Stomach (tissue), 9 donors: ENCODE results near the gene ABHD12B. TPM values are rescaled to one million over a fixed set of nuclear protein-coding genes. Genes with fewer than 3 reads are reported as not detected.

Source experiments
- DNase-seq, 2 donors: peaks; one replicate each; pipeline versions ENCODE4 v3.0.0 to v3.0.0-alpha.2; 2013 to 2019
- H3K27ac ChIP-seq, 5 donors: fragments of 200-600 bp in 4 of 5; sonication (generic) in 4 of 5; one replicate each; pipeline ENCODE4 v1.5.1; 2013 to 2019; ENCODE audit warnings: mild to moderate bottlenecking in 1 of 5, moderate library complexity in 1 of 5
- H3K27me3 ChIP-seq, 3 donors: fragments of 200-600 bp; sonication (generic); one replicate each; pipeline ENCODE4 v1.5.1; 2017 to 2019; ENCODE audit warnings: mixed run types in 1 of 3
- H3K36me3 ChIP-seq, 4 donors: fragments of 200-600 bp; sonication (generic); 1 replicate in 3 of 4; 2 replicates in 1 of 4; pipeline ENCODE4 v1.5.1; 2016 to 2019
- H3K4me1 ChIP-seq, 4 donors: fragments of 200-600 bp; sonication (generic); one replicate each; pipeline ENCODE4 v1.5.1; 2016 to 2019
- H3K4me3 ChIP-seq, 4 donors: fragments of 200-600 bp; sonication (generic) in 3 of 4; one replicate each; pipeline ENCODE4 v1.5.1; 2016 to 2019; ENCODE audit warnings: mild to moderate bottlenecking in 1 of 4
- H3K9me3 ChIP-seq, 4 donors: fragments of 200-600 bp; sonication (generic); one replicate each; pipeline ENCODE4 v1.5.1; 2016 to 2019
- CTCF ChIP-seq, 7 experiments: fragments of 450-650 bp in 4 of 7; fragments of 200-600 bp in 3 of 7; sonication (generic) in 3 of 7; IDR thresholded peaks; one replicate each; pipeline ENCODE4 v1.5.1; 2016 to 2019; ENCODE audit warnings: antibody characterized with exemption in 7 of 7, control low read depth in 2 of 7, mild to moderate bottlenecking in 1 of 7
- EP300 ChIP-seq: sonication (generic); formaldehyde crosslinking; IDR thresholded peaks from one replicate; pipeline ENCODE4 v1.6.1; 2017; ENCODE audit warnings: antibody characterized with exemption
- POLR2A ChIP-seq, 4 donors: fragments of 450-650 bp; IDR thresholded peaks; one replicate each; pipeline ENCODE4 v1.6.1; 2016; ENCODE audit warnings: antibody characterized with exemption in 4 of 4, control low read depth in 2 of 4, mild to moderate bottlenecking in 1 of 4, moderate library complexity in 1 of 4
- POLR2AphosphoS5 ChIP-seq, 3 donors: sonication (generic); formaldehyde crosslinking; IDR thresholded peaks; one replicate each; pipeline ENCODE4 v1.6.1; 2016; ENCODE audit warnings: antibody characterized with exemption in 3 of 3
- WGBS, 5 donors: extraction: QIAGEN DNeasy Blood & Tissue Kit in 3 of 5; methylation state at CpG; one replicate each; pipeline versions ENCODE4 v1.1.5 to v1.1.7; 2013 to 2018; 5-methylcytosine and 5-hydroxymethylcytosine counted together
- intact Hi-C: fragments of 100-400 bp; cut with DNase I; formaldehyde crosslinking; loops from one replicate; pipeline ENCODE4 v1.15.1; 2023; ENCODE audit warnings: low total_unique reads
- polyA plus RNA-seq, 3 donors: library from polyadenylated mRNA; stranded (reverse); fragments of 200-250 nt; gene quantifications; one replicate each; pipeline ENCODE4 v1.2.3, GENCODE V29; 2013
- total RNA-seq, 5 donors: library from RNA; depleted of rRNA; stranded (reverse); fragments of >200 nt; gene quantifications; one replicate each; pipeline versions ENCODE4 v1.1.0 to v1.2.3, GENCODE V29; 2014 to 2016
- donor health status: healthy with polysubstance abuse.
- donor health status: Bipolar disorder and iron deficiency.
- donor health status: healthy.

ABHD12B gene
- total and polyA plus RNA-seq, 8 donors, result 0.23 TPM; not detected in 7

DNA sequence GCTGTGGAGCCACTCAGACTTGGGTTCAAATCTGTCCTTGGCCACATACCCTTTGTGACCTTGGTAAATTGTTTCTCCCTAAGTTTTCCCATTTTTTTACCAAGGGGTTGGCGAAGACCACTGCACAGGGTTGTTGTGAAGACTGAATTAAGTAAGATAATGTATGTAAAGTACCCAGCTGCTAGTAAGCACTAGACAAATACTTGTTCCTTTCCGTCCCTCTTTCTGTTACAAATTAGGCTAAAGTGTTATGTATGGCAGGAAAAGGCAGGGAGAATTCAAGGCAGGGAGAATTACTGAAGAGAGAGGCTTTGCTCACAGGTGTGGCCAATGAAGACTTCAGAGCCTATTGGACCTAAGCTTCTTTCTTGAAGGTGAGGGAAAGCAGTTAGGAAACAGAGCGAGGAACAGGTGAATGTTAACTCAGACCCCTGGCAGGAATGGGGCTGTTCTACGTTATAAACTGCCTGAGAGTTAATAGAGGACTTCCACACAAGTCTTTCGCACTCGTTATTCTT lies 25.9 kb downstream of the ABHD12B start:
- Histone ChIP-seq H3K9me3 (no peaks in the 10 kb centered on the region), H3K4me1 (no peaks in the 10 kb centered on the region), H3K4me3 (no peak overlapping the region), H3K27me3 (no peaks in the 10 kb centered on the region), H3K36me3 (peaks cover 0 to 15% (median 0%) of the 10 kb centered on the region in 4 donors), H3K27ac (no peak overlapping the region)
- DNase-seq, result no peak
- intact Hi-C loops, result no loop called here
- TF ChIP-seq CTCF (IDR thresholded peaks at IDR 0.05) (no peak), POLR2AphosphoS5 (IDR thresholded peaks at IDR 0.05) (no peak), POLR2A (IDR thresholded peaks at IDR 0.05) (no peak), EP300 (no peak)
- WGBS, 5 donors, result 90 to 93% (median 91%) methylated on average over 6 of the region's 6 CpGs

DNA sequence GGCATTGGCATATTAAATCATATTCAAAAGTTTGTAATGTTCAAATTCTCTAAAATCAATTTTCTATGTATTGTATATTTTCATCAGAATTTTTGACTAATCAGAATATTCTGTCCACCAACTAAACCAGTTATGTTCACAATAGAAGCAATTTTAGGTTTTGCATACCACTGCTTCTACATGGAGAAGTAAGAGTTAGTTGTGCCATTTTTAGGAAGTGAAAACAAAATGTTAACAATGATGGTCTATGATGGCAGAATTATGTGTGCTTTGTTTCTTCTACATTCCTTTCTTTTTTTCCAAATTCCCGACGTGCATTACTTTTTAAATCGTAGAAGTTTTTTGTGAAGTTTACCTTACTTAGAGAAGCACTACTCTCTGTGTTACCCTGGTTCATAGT lies 29.5 kb downstream of the ABHD12B start:
- intact Hi-C loops, result no loop called here
- Histone ChIP-seq H3K9me3 (no peaks in the 10 kb centered on the region), H3K4me1 (no peaks in the 10 kb centered on the region), H3K4me3 (no peak overlapping the region), H3K36me3 (peaks cover 0 to 49% (median 22%) of the 10 kb centered on the region in 4 donors), H3K27ac (no peak overlapping the region), H3K27me3 (no peaks in the 10 kb centered on the region)
- TF ChIP-seq EP300 (no peak), CTCF (IDR thresholded peaks at IDR 0.05) (no peak), POLR2A (IDR thresholded peaks at IDR 0.05) (no peak), POLR2AphosphoS5 (IDR thresholded peaks at IDR 0.05) (no peak)
- WGBS, 5 donors, result 93 to 95% (median 94%) methylated on average over 3 of the region's 3 CpGs
- no peak for DNase-seq

GRCh38 chr14:50904719-50905118 lies 32.9 kb downstream of the ABHD12B start:
- H3K4me3 ChIP-seq, result no peak overlapping the region
- no peaks in the 10 kb centered on the region for H3K4me1 ChIP-seq
- no peak for TF ChIP-seq CTCF (IDR thresholded peaks at IDR 0.05)
- no peak for TF ChIP-seq POLR2A (IDR thresholded peaks at IDR 0.05)
- TF ChIP-seq POLR2AphosphoS5 (IDR thresholded peaks at IDR 0.05), result no peak
- no peak for TF ChIP-seq EP300
- intact Hi-C loops, result no loop called here
- H3K9me3 ChIP-seq, result no peaks in the 10 kb centered on the region
- no peak for DNase-seq
- no peak overlapping the region for H3K27ac ChIP-seq
- H3K36me3 ChIP-seq, result peaks cover 5 to 83% (median 54%) of the 10 kb centered on the region in 4 donors
- H3K27me3 ChIP-seq, result no peaks in the 10 kb centered on the region

- Histone ChIP-seq H3K27me3 (no peaks in the 10 kb centered on the region), H3K9me3 (no peaks in the 10 kb centered on the region), H3K4me1 (no peaks in the 10 kb centered on the region), H3K36me3 (peaks cover 13 to 93% (median 71%) of the 10 kb centered on the region in 4 donors), H3K4me3 (no peak overlapping the region), H3K27ac (no peak overlapping the region)
- intact Hi-C loops, result no loop called here
- no peak for DNase-seq
- TF ChIP-seq CTCF (IDR thresholded peaks at IDR 0.05) (no peak), EP300 (no peak), POLR2AphosphoS5 (IDR thresholded peaks at IDR 0.05) (no peak), POLR2A (IDR thresholded peaks at IDR 0.05) (no peak)
- WGBS, 5 donors, result 78 to 82% (median 80%) methylated on average over 5 of the region's 5 CpGs
Measured at GRCh38 chr14:50906326-50907065, 34.6 kb downstream of the ABHD12B start.
